NCI-H146 (cell line): ENCODE data around the gene FHOD1.
A peak's percentile ranks its signal among the peaks of the same experiment; 100 is the strongest.

Experiments
- DNase-seq: peaks from one replicate; lab custom pipeline; 2025; lab: John Stamatoyannopoulos, UW

FHOD1 gene

GRCh38 chr16:67190041-67190440 lies 57.2 kb downstream of the FHOD1 start, which contains the start of gene EXOC3L1:
Gene EXOC3L1 (minus strand): TSS chr16:67190136. CDS start chr16:67189676, 460 bp downstream.
- DNase-seq = no peak

GRCh38 chr16:67188798-67189197 lies 58.5 kb downstream of the FHOD1 start:
- DNase-seq = no peak

- no peak for DNase-seq
Observed at GRCh38 chr16:67188323-67188722, 59.0 kb downstream of the FHOD1 start.

- no peak for DNase-seq
Observed at GRCh38 chr16:67187175-67187890, 59.9 kb downstream of the FHOD1 start.

- no peak for DNase-seq
Observed at GRCh38 chr16:67186550-67186950, 60.7 kb downstream of the FHOD1 start.

- no peak for DNase-seq
Observed at GRCh38 chr16:67185651-67186134, 61.6 kb downstream of the FHOD1 start.

GRCh38 chr16:67184995-67185650 lies 62.2 kb downstream of the FHOD1 start:
- peak; percentile 76 for DNase-seq

- peak; percentile 67 for DNase-seq
Observed at GRCh38 chr16:67184453-67184994, 62.8 kb downstream of the FHOD1 start.

- DNase-seq = peak; percentile 95
Observed at GRCh38 chr16:67183627-67184452, 63.4 kb downstream of the FHOD1 start, which contains the start of gene MATCAP1. Gene MATCAP1 (minus strand): TSS chr16:67183963. CDS start chr16:67180610, 3,353 bp downstream.

GRCh38 chr16:67183284-67183626 lies 64.0 kb downstream of the FHOD1 start:
- no peak for DNase-seq

- DNase-seq = no peak
Observed at GRCh38 chr16:67182288-67182687, 65.0 kb downstream of the FHOD1 start.

- DNase-seq = no peak
Observed at GRCh38 chr16:67181346-67181745, 65.9 kb downstream of the FHOD1 start.

GRCh38 chr16:67180166-67180565 lies 67.1 kb downstream of the FHOD1 start:
- no peak for DNase-seq

GRCh38 chr16:67179421-67180080 lies 67.7 kb downstream of the FHOD1 start:
- DNase-seq = no peak
